ENCODE data around the gene MPPED2.

Gene MPPED2

GRCh38 chr11:30573951-30574350 lies 12.2 kb downstream of the MPPED2 start:
- TF ChIP-seq CTCF (IDR thresholded peaks at IDR 0.05; ENCODE audit: insufficient read depth, low read length), result no peak
- TF ChIP-seq GABPA (IDR thresholded peaks at IDR 0.05; ENCODE audit: low read depth), result no peak
- TF ChIP-seq REST (IDR thresholded peaks at IDR 0.05; ENCODE audit: insufficient replicate concordance, low read depth), result no peak
- TF ChIP-seq POLR2AphosphoS5 (IDR thresholded peaks at IDR 0.05; ENCODE audit: low read depth), result no peak
- TF ChIP-seq SPI1 (IDR thresholded peaks at IDR 0.05; ENCODE audit: borderline replicate concordance, low read depth), result no peak
- no peaks in the 10 kb centered on the region for H3K27me3 ChIP-seq (ENCODE audit: insufficient read depth, poor library complexity, severe bottlenecking)
- no peak for DNase-seq (ENCODE audit: low read depth in 1 of 2, low spot score in 1 of 2)
- H3K27ac ChIP-seq (replicated peaks), result no peak overlapping the region
- no peak overlapping the region for H3K4me3 ChIP-seq (replicated peaks; ENCODE audit: insufficient read depth, low read length)

GRCh38 chr11:30568931-30569330 lies 17.2 kb downstream of the MPPED2 start:
- DNase-seq (ENCODE audit: low read depth in 1 of 2, low spot score in 1 of 2), result no peak

GRCh38 chr11:30567644-30568043 lies 18.5 kb downstream of the MPPED2 start:
- peaks cover 7% of the 10 kb centered on the region for H3K27me3 ChIP-seq (ENCODE audit: insufficient read depth, poor library complexity, severe bottlenecking)
- H3K4me3 ChIP-seq (replicated peaks; ENCODE audit: insufficient read depth, low read length), result no peak overlapping the region
- no peak for TF ChIP-seq SPI1 (IDR thresholded peaks at IDR 0.05; ENCODE audit: borderline replicate concordance, low read depth)
- no peak for TF ChIP-seq REST (IDR thresholded peaks at IDR 0.05; ENCODE audit: insufficient replicate concordance, low read depth)
- H3K27ac ChIP-seq (replicated peaks), result no peak overlapping the region
- no peak for DNase-seq (ENCODE audit: low read depth in 1 of 2, low spot score in 1 of 2)

More at GRCh38 chr11:30568931-30569330, 17.2 kb downstream of the MPPED2 start:
- Histone ChIP-seq H3K4me3 (replicated peaks; ENCODE audit: insufficient read depth, low read length) (no peak overlapping the region), H3K27ac (replicated peaks) (no peak overlapping the region), H3K27me3 (ENCODE audit: insufficient read depth, poor library complexity, severe bottlenecking) (peaks cover 7% of the 10 kb centered on the region)
- TF ChIP-seq SPI1 (IDR thresholded peaks at IDR 0.05; ENCODE audit: borderline replicate concordance, low read depth), result no peak
- TF ChIP-seq CTCF (IDR thresholded peaks at IDR 0.05; ENCODE audit: insufficient read depth, low read length), result no peak
- TF ChIP-seq REST (IDR thresholded peaks at IDR 0.05; ENCODE audit: insufficient replicate concordance, low read depth), result no peak
- TF ChIP-seq GABPA (IDR thresholded peaks at IDR 0.05; ENCODE audit: low read depth), result no peak
- TF ChIP-seq POLR2AphosphoS5 (IDR thresholded peaks at IDR 0.05; ENCODE audit: low read depth), result no peak

GRCh38 chr11:30567120-30567519 lies 19.0 kb downstream of the MPPED2 start:
- peaks cover 7% of the 10 kb centered on the region for H3K27me3 ChIP-seq (ENCODE audit: insufficient read depth, poor library complexity, severe bottlenecking)
- TF ChIP-seq GABPA (IDR thresholded peaks at IDR 0.05; ENCODE audit: low read depth), result no peak
- no peak for TF ChIP-seq POLR2AphosphoS5 (IDR thresholded peaks at IDR 0.05; ENCODE audit: low read depth)
- no peak for TF ChIP-seq REST (IDR thresholded peaks at IDR 0.05; ENCODE audit: insufficient replicate concordance, low read depth)
- TF ChIP-seq SPI1 (IDR thresholded peaks at IDR 0.05; ENCODE audit: borderline replicate concordance, low read depth), result no peak
- no peak for TF ChIP-seq CTCF (IDR thresholded peaks at IDR 0.05; ENCODE audit: insufficient read depth, low read length)
- DNase-seq (ENCODE audit: low read depth in 1 of 2, low spot score in 1 of 2), result no peak
- no peak overlapping the region for H3K4me3 ChIP-seq (replicated peaks; ENCODE audit: insufficient read depth, low read length)
- no peak overlapping the region for H3K27ac ChIP-seq (replicated peaks)

Data from HL-60 (cell line).